CD8-positive, alpha-beta memory T cell (primary cell): ENCODE measurements around the gene ADD2. TPM values are rescaled to one million over a fixed set of nuclear protein-coding genes. Genes with fewer than 3 reads are reported as not detected.

Experiments
- CTCF ChIA-PET: fragments of 350-600 bp; sonication (Branson Sonifier 250); formaldehyde crosslinking; loops from one replicate; lab custom pipeline; 2021; ENCODE audit warnings: antibody characterized with exemption; lab: Charles Lee
- POLR2A ChIA-PET: fragments of 350-600 bp; sonication (Branson Sonifier 250); formaldehyde crosslinking; loops from one replicate; lab custom pipeline; 2021; ENCODE audit warnings: antibody characterized with exemption; lab: Charles Lee
- DNase-seq, 5 donors: peaks; one replicate each; pipeline versions ENCODE4 v3.0.0 to v3.0.0-alpha.2; 2020 to 2022; ENCODE audit warnings: mixed read lengths in 1 of 5
- H3K27ac ChIP-seq: one replicate; pipeline ENCODE4 v1.7.0; 2013; ENCODE audit warnings: low read depth, mild to moderate bottlenecking, low read length, moderate library complexity
- H3K27me3 ChIP-seq: 2 replicates; pipeline ENCODE4 v1.7.0; 2013; ENCODE audit warnings: low read length, mild to moderate bottlenecking; ENCODE audit not compliant: insufficient read depth, poor library complexity, severe bottlenecking
- H3K36me3 ChIP-seq: 2 replicates; pipeline ENCODE4 v1.7.0; 2013; ENCODE audit warnings: mild to moderate bottlenecking, low read length, moderate library complexity; ENCODE audit not compliant: insufficient read depth
- H3K4me1 ChIP-seq: 2 replicates; pipeline ENCODE4 v1.7.0; 2013; ENCODE audit warnings: mild to moderate bottlenecking, low read length, moderate library complexity; ENCODE audit not compliant: insufficient read depth
- H3K4me3 ChIP-seq: 2 replicates; pipeline ENCODE4 v1.7.0; 2013; ENCODE audit warnings: mild to moderate bottlenecking, low read length
- H3K9me3 ChIP-seq: 2 replicates; pipeline ENCODE4 v1.7.0; 2013; ENCODE audit warnings: mild to moderate bottlenecking, low read length
- H3K27ac Mint-ChIP-seq, 8 donors: one replicate each; pipeline ENCODE4 v1.8.0; 2020 to 2021; ENCODE audit warnings: mixed read lengths in 8 of 8, mild to moderate bottlenecking in 6 of 8, inconsistent platforms in 3 of 8, moderate library complexity in 3 of 8
- H3K27me3 Mint-ChIP-seq, 2 donors: one replicate each; pipeline ENCODE4 v1.8.0; 2020 to 2021; ENCODE audit warnings: mixed read lengths in 2 of 2, mild to moderate bottlenecking in 1 of 2, moderate library complexity in 1 of 2
- H3K36me3 Mint-ChIP-seq, 3 donors: one replicate each; pipeline ENCODE4 v1.8.0; 2020 to 2021; ENCODE audit warnings: mixed read lengths in 3 of 3, inconsistent platforms in 1 of 3, mild to moderate bottlenecking in 1 of 3
- H3K4me1 Mint-ChIP-seq, 3 donors: one replicate each; pipeline ENCODE4 v1.8.0; 2020 to 2021; ENCODE audit warnings: mixed read lengths in 3 of 3, inconsistent platforms in 1 of 3, mild to moderate bottlenecking in 1 of 3
- H3K4me3 Mint-ChIP-seq, 7 donors: one replicate each; pipeline ENCODE4 v1.8.0; 2020 to 2021; ENCODE audit warnings: mixed read lengths in 7 of 7, mild to moderate bottlenecking in 6 of 7, moderate library complexity in 4 of 7, inconsistent platforms in 2 of 7
- H3K9me3 Mint-ChIP-seq, 5 donors: one replicate each; pipeline ENCODE4 v1.8.0; 2020 to 2022; ENCODE audit warnings: mixed read lengths in 5 of 5, mild to moderate bottlenecking in 3 of 5, moderate library complexity in 2 of 5, inconsistent platforms in 1 of 5
- polyA plus RNA-seq: library from polyadenylated mRNA; unstranded; fragments of 300-500 nt; fragmentation: Illumina TruSeq; gene quantifications from one replicate; pipeline ENCODE4 v1.2.3, GENCODE V29; 2021
- total RNA-seq, 2 experiments: library from RNA; stranded (reverse); gene quantifications; one replicate each; pipeline ENCODE4 v1.2.3, GENCODE V29; 2021

Gene ADD2
- total and polyA plus RNA-seq, 3 experiments from 2014 or later: 0.18 to 1.2 (median 0.74) TPM

GRCh38 chr2:70778676-70779075 lies 10.7 kb upstream of the ADD2 start:
- no peak overlapping the region for H3K27ac Mint-ChIP-seq
- H3K27me3 ChIP-seq: no peaks in the 10 kb centered on the region
- no peaks in the 10 kb centered on the region for H3K9me3 ChIP-seq
- DNase-seq: no peak
- H3K4me1 ChIP-seq: no peaks in the 10 kb centered on the region
- peaks cover 20 to 48% of the 10 kb centered on the region in 2 donors for H3K27me3 Mint-ChIP-seq
- peaks cover 0 to 2% (median 0%) of the 10 kb centered on the region in 5 donors for H3K9me3 Mint-ChIP-seq
- ChIA-PET POLR2A (no interaction called here), CTCF (interaction anchor here (0.9 kb wide), 1 partner anchor 8 kb away, joined by 4 read pairs; no protein-coding TSS in a partner anchor)
- H3K4me1 Mint-ChIP-seq: no peaks in the 10 kb centered on the region
- H3K4me3 ChIP-seq: no peak overlapping the region
- H3K4me3 Mint-ChIP-seq: no peak overlapping the region
- H3K36me3 ChIP-seq: no peaks in the 10 kb centered on the region
- H3K27ac ChIP-seq: no peak overlapping the region
- H3K36me3 Mint-ChIP-seq: no peaks in the 10 kb centered on the region

- Mint-ChIP-seq H3K36me3 (no peaks in the 10 kb centered on the region), H3K27ac (no peak overlapping the region), H3K4me1 (no peaks in the 10 kb centered on the region), H3K27me3 (peaks cover 24 to 60% of the 10 kb centered on the region in 2 donors), H3K9me3 (peaks cover 0 to 2% (median 0%) of the 10 kb centered on the region in 5 donors), H3K4me3 (no peak overlapping the region)
- Histone ChIP-seq H3K9me3 (no peaks in the 10 kb centered on the region), H3K27me3 (peaks cover 5% of the 10 kb centered on the region), H3K36me3 (no peaks in the 10 kb centered on the region), H3K4me3 (no peak overlapping the region), H3K4me1 (no peaks in the 10 kb centered on the region), H3K27ac (no peak overlapping the region)
- ChIA-PET CTCF (no interaction called here), POLR2A (no interaction called here)
- no peak for DNase-seq
Observed at GRCh38 chr2:70777450-70777849, 9.4 kb upstream of the ADD2 start.

- H3K4me3 ChIP-seq: no peak overlapping the region
- no peaks in the 10 kb centered on the region for H3K36me3 ChIP-seq
- Mint-ChIP-seq H3K4me3 (no peak overlapping the region), H3K4me1 (no peaks in the 10 kb centered on the region), H3K27ac (no peak overlapping the region), H3K36me3 (no peaks in the 10 kb centered on the region), H3K9me3 (peaks cover 0 to 2% (median 0%) of the 10 kb centered on the region in 5 donors), H3K27me3 (peaks cover 25 to 70% of the 10 kb centered on the region in 2 donors)
- H3K27me3 ChIP-seq: peaks cover 5% of the 10 kb centered on the region
- H3K4me1 ChIP-seq: no peaks in the 10 kb centered on the region
- no peak overlapping the region for H3K27ac ChIP-seq
- H3K9me3 ChIP-seq: no peaks in the 10 kb centered on the region
- POLR2A ChIA-PET: no interaction called here
- CTCF ChIA-PET: no interaction called here
- no peak for DNase-seq
Observed at GRCh38 chr2:70776266-70776665, 8.3 kb upstream of the ADD2 start.

GRCh38 chr2:70775141-70775540 lies 7.1 kb upstream of the ADD2 start:
- CTCF ChIA-PET: no interaction called here
- POLR2A ChIA-PET: interaction anchor here (0.7 kb wide), 1 partner anchor 10 kb away, joined by 3 read pairs; no protein-coding TSS in a partner anchor
- peaks cover 28 to 75% of the 10 kb centered on the region in 2 donors for H3K27me3 Mint-ChIP-seq

GRCh38 chr2:70772486-70773155 lies 4.6 kb upstream of the ADD2 start:
- Histone ChIP-seq H3K36me3 (no peaks in the 10 kb centered on the region), H3K4me1 (no peaks in the 10 kb centered on the region), H3K27ac (no peak overlapping the region), H3K9me3 (no peaks in the 10 kb centered on the region), H3K27me3 (peaks cover 10% of the 10 kb centered on the region), H3K4me3 (no peak overlapping the region)
- H3K4me3 Mint-ChIP-seq: no peak overlapping the region
- peaks cover 0 to 2% (median 0%) of the 10 kb centered on the region in 5 donors for H3K9me3 Mint-ChIP-seq
- peaks cover 44 to 85% of the 10 kb centered on the region in 2 donors for H3K27me3 Mint-ChIP-seq
- DNase-seq: no peak
- peaks cover 5 to 12% (median 7%) of the 10 kb centered on the region in 3 donors for H3K4me1 Mint-ChIP-seq
- ChIA-PET POLR2A (no interaction called here), CTCF (interaction anchor here (1.4 kb wide), 1 partner anchor 24 kb away, joined by 3 read pairs; no protein-coding TSS in a partner anchor)
- no peak overlapping the region for H3K27ac Mint-ChIP-seq
- H3K36me3 Mint-ChIP-seq: no peaks in the 10 kb centered on the region

More at GRCh38 chr2:70775141-70775540, 7.1 kb upstream of the ADD2 start:
- Histone ChIP-seq H3K4me3 (no peak overlapping the region), H3K27me3 (peaks cover 5% of the 10 kb centered on the region), H3K9me3 (no peaks in the 10 kb centered on the region), H3K27ac (no peak overlapping the region), H3K36me3 (no peaks in the 10 kb centered on the region), H3K4me1 (no peaks in the 10 kb centered on the region)
- DNase-seq: no peak
- Mint-ChIP-seq H3K9me3 (peaks cover 0 to 2% (median 0%) of the 10 kb centered on the region in 5 donors), H3K36me3 (no peaks in the 10 kb centered on the region), H3K27ac (no peak overlapping the region), H3K4me1 (no peaks in the 10 kb centered on the region), H3K4me3 (no peak overlapping the region)

- no peak overlapping the region for H3K4me3 Mint-ChIP-seq
- no peaks in the 10 kb centered on the region for H3K9me3 ChIP-seq
- no peak overlapping the region for H3K27ac ChIP-seq
- no peak overlapping the region for H3K4me3 ChIP-seq
- H3K27ac Mint-ChIP-seq: no peak overlapping the region
- peaks cover 50 to 85% of the 10 kb centered on the region in 2 donors for H3K27me3 Mint-ChIP-seq
- H3K36me3 ChIP-seq: no peaks in the 10 kb centered on the region
- peaks cover 0 to 2% (median 0%) of the 10 kb centered on the region in 5 donors for H3K9me3 Mint-ChIP-seq
- peaks cover 10 to 19% (median 13%) of the 10 kb centered on the region in 3 donors for H3K4me1 Mint-ChIP-seq
- no peak for DNase-seq
- ChIA-PET POLR2A (no interaction called here), CTCF (no interaction called here)
- H3K4me1 ChIP-seq: peaks cover 7% of the 10 kb centered on the region
- no peaks in the 10 kb centered on the region for H3K36me3 Mint-ChIP-seq
- H3K27me3 ChIP-seq: peaks cover 18% of the 10 kb centered on the region
Observed at GRCh38 chr2:70771446-70771845, 3.4 kb upstream of the ADD2 start.

- Mint-ChIP-seq H3K9me3 (peaks cover 0 to 2% (median 0%) of the 10 kb centered on the region in 5 donors), H3K4me3 (peak overlapping the region in 2 of 7 donors; percentile 60 to 69), H3K27me3 (peaks cover 52 to 85% of the 10 kb centered on the region in 2 donors), H3K4me1 (peaks cover 13 to 22% (median 15%) of the 10 kb centered on the region in 3 donors), H3K27ac (no peak overlapping the region), H3K36me3 (no peaks in the 10 kb centered on the region)
- Histone ChIP-seq H3K27ac (no peak overlapping the region), H3K36me3 (no peaks in the 10 kb centered on the region), H3K9me3 (no peaks in the 10 kb centered on the region), H3K27me3 (peaks cover 18% of the 10 kb centered on the region), H3K4me1 (peaks cover 8% of the 10 kb centered on the region), H3K4me3 (no peak overlapping the region)
- POLR2A ChIA-PET: no interaction called here
- DNase-seq: no peak
- CTCF ChIA-PET: no interaction called here
Observed at GRCh38 chr2:70769450-70769849, 1.4 kb upstream of the ADD2 start.

- H3K27ac Mint-ChIP-seq: peak overlapping the region in 1 of 8 donors; percentile 31
- ChIA-PET POLR2A (no interaction called here), CTCF (interaction anchor here (0.9 kb wide), 1 partner anchor 16 kb away, joined by 3 read pairs; no protein-coding TSS in a partner anchor)
Observed at GRCh38 chr2:70768590-70769085, 638 bp upstream of the ADD2 start.

More at GRCh38 chr2:70768590-70769085, 638 bp upstream of the ADD2 start:
- Histone ChIP-seq H3K4me3 (no peak overlapping the region), H3K27ac (no peak overlapping the region), H3K9me3 (no peaks in the 10 kb centered on the region), H3K36me3 (no peaks in the 10 kb centered on the region), H3K4me1 (peaks cover 8% of the 10 kb centered on the region), H3K27me3 (peaks cover 18% of the 10 kb centered on the region)
- Mint-ChIP-seq H3K9me3 (no peaks in the 10 kb centered on the region), H3K27me3 (peaks cover 52 to 83% of the 10 kb centered on the region in 2 donors), H3K36me3 (no peaks in the 10 kb centered on the region), H3K4me3 (peak overlapping the region; percentile 20 to 76 (median 69)), H3K4me1 (peaks cover 13 to 22% (median 15%) of the 10 kb centered on the region in 3 donors)
- DNase-seq: no peak
